Right lobe of liver (tissue), 6 donors: Measurements from ENCODE around the gene MEF2A. TPM values are rescaled to one million over a fixed set of nuclear protein-coding genes. Genes with fewer than 3 reads are reported as not detected.

Experiments
- ATAC-seq, 4 donors: fragments of 200-7000 bp; cut with Tn5 transposase; one replicate each; pipeline ENCODE4 v1.9.1; 2020; ENCODE audit warnings: mild to moderate bottlenecking in 4 of 4, moderate library complexity in 4 of 4
- DNase-seq, 3 donors: peaks; one replicate each; pipeline ENCODE4 v3.0.0-alpha.2; 2020
- H3K27ac ChIP-seq, 3 donors: fragments of 200-600 bp; one replicate each; pipeline ENCODE4 v1.8.0; 2022
- H3K27me3 ChIP-seq, 2 donors: fragments of 200-600 bp; one replicate each; pipeline ENCODE4 v1.8.0; 2022
- H3K36me3 ChIP-seq, 4 donors: fragments of 200-600 bp; sonication (generic) in 1 of 4; one replicate each; pipeline versions ENCODE4 v1.5.1 to v1.8.0; 2017 to 2022; ENCODE audit warnings: control low read depth in 1 of 4
- H3K4me1 ChIP-seq, 4 donors: fragments of 200-600 bp; sonication (generic) in 1 of 4; one replicate each; pipeline versions ENCODE4 v1.5.1 to v1.8.0; 2017 to 2022; ENCODE audit warnings: control low read depth in 1 of 4
- H3K4me3 ChIP-seq, 3 donors: fragments of 200-600 bp; one replicate each; pipeline ENCODE4 v1.8.0; 2022
- H3K9me3 ChIP-seq, 4 donors: fragments of 200-600 bp; sonication (generic) in 1 of 4; one replicate each; pipeline versions ENCODE4 v1.5.1 to v1.8.0; 2017 to 2022; ENCODE audit warnings: control low read depth in 1 of 4
- POLR2A ChIP-seq: fragments of 450-650 bp; IDR thresholded peaks from one replicate; pipeline ENCODE4 v1.6.1; 2017; ENCODE audit warnings: antibody characterized with exemption, mild to moderate bottlenecking
- WGBS: methylation state at CpG from one replicate; pipeline ENCODE4 v1.1.6; 2018; ENCODE audit warnings: low coverage, low lambda C conversion rate; ENCODE audit not compliant: insufficient coverage; ENCODE audit errors: missing lambda C conversion rate; 5-methylcytosine and 5-hydroxymethylcytosine counted together
- intact Hi-C, 2 donors: fragments of 100-400 bp; cut with DNase I; formaldehyde crosslinking; loops; one replicate each; pipeline versions ENCODE4 v1.11.2 to v1.14.1; 2022
- total RNA-seq, 6 experiments: library from RNA; depleted of rRNA in 2 of 6; stranded (reverse); fragments of >200 nt in 2 of 6; fragmentation: NEBNext Ultra II Directional in 3 of 6; extraction: Animal tissue kit (Norgen Biotek cat#: 25700) in 3 of 6; gene quantifications; one replicate each; pipeline versions ENCODE4 v1.1.0 to v1.2.4, GENCODE V29; 2016 to 2023
- TF ChIP-seq, protein P1 (sequence below), 4 donors: fragments of 200-600 bp in 3 of 4; fragments of 450-650 bp in 1 of 4; IDR thresholded peaks; one replicate each; pipeline versions ENCODE4 v1.5.1 to v1.8.0; 2016 to 2022; ENCODE audit warnings: antibody characterized with exemption in 4 of 4, mild to moderate bottlenecking in 2 of 4
- donor health status: DM: no; HTN: yes; CAD: no.
- donor health status: DM: no; HTN: no; CAD: no.
- donor health status: DM: no; HTN: no; CAD: no.
- donor health status: DM: no; HTN: yes; CAD: no.
- donor health status: DM: no; HTN: yes; CAD: no.

The MEF2A gene
- total RNA-seq, 6 experiments from 2014 or later = 20.1 to 35.5 (median 25.4) TPM

DNA sequence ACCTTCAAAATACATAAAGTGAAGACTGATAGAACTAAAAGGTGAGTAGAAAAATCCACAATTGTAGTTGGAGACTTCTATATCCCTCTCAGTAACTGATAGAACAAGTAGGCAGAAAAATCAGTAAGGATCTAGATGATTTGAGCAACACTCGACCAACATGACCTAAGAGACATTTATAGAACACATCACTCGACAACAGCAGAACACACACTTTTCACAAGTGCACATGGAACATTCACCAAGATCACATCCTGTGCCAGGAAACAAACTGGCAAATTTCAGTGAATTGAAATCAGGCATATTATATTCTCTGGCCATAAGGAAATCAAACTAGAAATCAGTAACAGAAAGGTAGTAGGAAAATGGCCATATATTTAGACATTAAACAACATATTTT is 130.3 kb downstream of the MEF2A start:
- 36% methylated on average over 1 of the region's 2 CpGs for WGBS
- ATAC-seq (no peak), DNase-seq (no peak)
- Histone ChIP-seq H3K27me3 (no peaks in the 10 kb centered on the region), H3K9me3 (no peaks in the 10 kb centered on the region), H3K4me3 (no peak overlapping the region), H3K27ac (no peak overlapping the region), H3K4me1 (no peaks in the 10 kb centered on the region), H3K36me3 (peaks cover 0 to 23% (median 8%) of the 10 kb centered on the region in 4 donors)
- intact Hi-C loops = no loop called here
- no peak for TF ChIP-seq POLR2A
- TF ChIP-seq, protein P1, sequence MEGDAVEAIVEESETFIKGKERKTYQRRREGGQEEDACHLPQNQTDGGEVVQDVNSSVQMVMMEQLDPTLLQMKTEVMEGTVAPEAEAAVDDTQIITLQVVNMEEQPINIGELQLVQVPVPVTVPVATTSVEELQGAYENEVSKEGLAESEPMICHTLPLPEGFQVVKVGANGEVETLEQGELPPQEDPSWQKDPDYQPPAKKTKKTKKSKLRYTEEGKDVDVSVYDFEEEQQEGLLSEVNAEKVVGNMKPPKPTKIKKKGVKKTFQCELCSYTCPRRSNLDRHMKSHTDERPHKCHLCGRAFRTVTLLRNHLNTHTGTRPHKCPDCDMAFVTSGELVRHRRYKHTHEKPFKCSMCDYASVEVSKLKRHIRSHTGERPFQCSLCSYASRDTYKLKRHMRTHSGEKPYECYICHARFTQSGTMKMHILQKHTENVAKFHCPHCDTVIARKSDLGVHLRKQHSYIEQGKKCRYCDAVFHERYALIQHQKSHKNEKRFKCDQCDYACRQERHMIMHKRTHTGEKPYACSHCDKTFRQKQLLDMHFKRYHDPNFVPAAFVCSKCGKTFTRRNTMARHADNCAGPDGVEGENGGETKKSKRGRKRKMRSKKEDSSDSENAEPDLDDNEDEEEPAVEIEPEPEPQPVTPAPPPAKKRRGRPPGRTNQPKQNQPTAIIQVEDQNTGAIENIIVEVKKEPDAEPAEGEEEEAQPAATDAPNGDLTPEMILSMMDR (IDR thresholded peaks at IDR 0.05) = no peak

DNA sequence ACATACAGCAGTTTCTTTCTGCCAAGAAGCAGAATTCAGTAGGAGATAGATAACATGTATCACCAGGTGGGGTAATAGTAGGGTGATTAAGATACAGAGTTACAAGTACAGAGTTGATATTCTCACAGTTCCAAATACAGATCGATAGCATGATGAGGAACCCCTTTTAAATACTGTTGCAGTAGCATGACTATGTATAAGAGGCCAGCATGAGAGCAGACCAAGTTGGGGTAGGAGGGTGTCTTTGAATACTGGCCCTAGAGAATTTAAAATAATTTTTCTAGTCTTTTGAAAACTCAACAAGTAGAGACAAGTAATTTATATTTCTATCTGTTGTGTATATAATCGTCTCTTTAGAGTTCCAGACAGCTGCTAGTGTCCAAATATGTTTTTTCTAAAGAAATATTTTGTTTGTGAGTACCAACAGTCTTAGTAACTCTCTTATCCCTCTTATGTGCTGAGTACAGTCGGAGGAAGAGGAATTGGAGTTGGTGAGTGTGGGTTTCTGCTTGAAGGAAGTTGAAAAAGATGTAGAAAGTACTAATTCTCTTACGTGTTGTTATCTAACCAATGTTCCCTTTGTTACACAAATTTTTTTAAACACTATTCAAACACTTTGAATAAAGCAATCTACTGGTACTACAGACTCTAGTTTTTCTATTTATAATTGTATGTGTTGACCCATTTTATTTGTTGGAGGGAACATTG is 137.3 kb downstream of the MEF2A start:
- peak overlapping the region in 1 of 3 donors; percentile 5 for H3K4me3 ChIP-seq
- H3K9me3 ChIP-seq = no peaks in the 10 kb centered on the region
- H3K27ac ChIP-seq = peak overlapping the region; percentile 85 to 92 (median 90)
- DNase-seq (no peak), ATAC-seq (peak; percentile 6 to 31 (median 20))
- intact Hi-C loops = loop anchor here in 1 of 2 donors (10.0 kb wide), 1 partner anchor 298 kb away; no protein-coding TSS in a partner anchor
- H3K4me1 ChIP-seq = peaks cover 0 to 20% (median 2%) of the 10 kb centered on the region in 4 donors
- H3K36me3 ChIP-seq = no peaks in the 10 kb centered on the region
- no peaks in the 10 kb centered on the region for H3K27me3 ChIP-seq
- WGBS = 35% methylated on average over 4 of the region's 4 CpGs
- TF ChIP-seq, protein P1 (IDR thresholded peaks at IDR 0.05) = no peak
- no peak for TF ChIP-seq POLR2A

DNA sequence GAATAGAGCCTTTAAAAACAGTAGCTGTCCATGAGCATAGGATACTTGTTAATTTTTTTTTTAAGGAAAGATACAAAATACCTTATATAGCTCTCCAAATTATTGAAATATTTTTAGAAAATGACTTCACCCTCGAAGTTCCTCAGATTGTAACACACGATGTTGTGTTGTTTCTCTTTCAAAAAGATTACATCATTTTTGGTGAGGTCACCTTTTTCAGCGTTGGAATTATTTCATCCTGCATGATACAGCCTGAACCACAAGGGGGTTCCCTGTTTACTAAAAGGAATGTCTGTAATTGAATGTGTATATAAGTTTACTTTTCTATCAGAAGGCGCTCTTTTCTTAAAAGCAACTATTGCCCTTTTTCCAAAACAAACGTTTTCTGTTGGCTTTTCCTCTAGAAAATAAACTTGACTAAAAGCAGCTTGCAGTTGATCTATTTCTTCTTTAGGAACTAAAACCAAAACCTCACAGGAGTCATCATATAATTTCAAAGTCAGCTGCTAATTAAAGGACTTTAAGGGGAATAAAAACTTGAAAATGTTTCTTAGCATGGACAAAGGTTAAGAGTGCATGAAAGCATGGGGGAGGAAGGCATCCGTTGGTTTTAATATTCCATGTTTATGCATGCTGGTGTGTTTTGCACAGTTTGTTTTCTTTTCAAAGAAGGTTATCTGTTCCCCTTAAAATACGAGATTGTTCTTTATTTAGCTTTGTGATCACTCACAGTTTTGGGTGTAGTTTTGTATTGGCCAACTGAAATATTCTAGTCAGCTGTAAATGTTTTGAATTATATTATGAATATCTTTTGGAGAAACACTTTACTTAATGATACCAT is 138.0 kb downstream of the MEF2A start:
- Histone ChIP-seq H3K27ac (peak overlapping the region; percentile 85 to 92 (median 90)), H3K4me1 (peaks cover 0 to 27% (median 4%) of the 10 kb centered on the region in 4 donors), H3K27me3 (no peaks in the 10 kb centered on the region), H3K4me3 (peak overlapping the region in 1 of 3 donors; percentile 5), H3K9me3 (no peaks in the 10 kb centered on the region), H3K36me3 (no peaks in the 10 kb centered on the region)
- no peak for DNase-seq
- peak; percentile 69 to 80 (median 73) for ATAC-seq
- intact Hi-C loops = loop anchor here in 1 of 2 donors (10.0 kb wide), 1 partner anchor 299 kb away; no protein-coding TSS in a partner anchor
- TF ChIP-seq POLR2A = no peak
- TF ChIP-seq, protein P1 (IDR thresholded peaks at IDR 0.05) = peak; percentile 57 to 86 (median 64)
- WGBS = 8% methylated on average over 7 of the region's 7 CpGs

- H3K9me3 ChIP-seq = no peaks in the 10 kb centered on the region
- H3K27ac ChIP-seq = peak overlapping the region; percentile 85 to 92 (median 90)
- H3K27me3 ChIP-seq = no peaks in the 10 kb centered on the region
- intact Hi-C loops = loop anchor here in 1 of 2 donors (10.0 kb wide), 1 partner anchor 300 kb away; no protein-coding TSS in a partner anchor
- peak; percentile 69 to 81 (median 76) for ATAC-seq
- H3K36me3 ChIP-seq = no peaks in the 10 kb centered on the region
- TF ChIP-seq POLR2A = no peak
- TF ChIP-seq, protein P1 (IDR thresholded peaks at IDR 0.05) = peak; percentile 77 to 85 (median 82)
- DNase-seq = no peak
- H3K4me3 ChIP-seq = no peak overlapping the region
- peaks cover 0 to 30% (median 4%) of the 10 kb centered on the region in 4 donors for H3K4me1 ChIP-seq
- WGBS = 16% methylated on average over 3 of the region's 3 CpGs
Observed at GRCh38 chr15:99704444-99704838, 138.7 kb downstream of the MEF2A start.
